GM12892 (cell line): ENCODE data around the gene SYPL1.

Experiments
- POLR2A ChIP-seq: IDR thresholded peaks from 2 replicates; pipeline ENCODE4 v1.6.1; 2011; ENCODE audit warnings: low read depth, low read length, control low read depth
- POLR2AphosphoS5 ChIP-seq: IDR thresholded peaks from 2 replicates; pipeline ENCODE4 v1.6.1; 2011; ENCODE audit warnings: low read depth, low read length, control low read depth

DNA sequence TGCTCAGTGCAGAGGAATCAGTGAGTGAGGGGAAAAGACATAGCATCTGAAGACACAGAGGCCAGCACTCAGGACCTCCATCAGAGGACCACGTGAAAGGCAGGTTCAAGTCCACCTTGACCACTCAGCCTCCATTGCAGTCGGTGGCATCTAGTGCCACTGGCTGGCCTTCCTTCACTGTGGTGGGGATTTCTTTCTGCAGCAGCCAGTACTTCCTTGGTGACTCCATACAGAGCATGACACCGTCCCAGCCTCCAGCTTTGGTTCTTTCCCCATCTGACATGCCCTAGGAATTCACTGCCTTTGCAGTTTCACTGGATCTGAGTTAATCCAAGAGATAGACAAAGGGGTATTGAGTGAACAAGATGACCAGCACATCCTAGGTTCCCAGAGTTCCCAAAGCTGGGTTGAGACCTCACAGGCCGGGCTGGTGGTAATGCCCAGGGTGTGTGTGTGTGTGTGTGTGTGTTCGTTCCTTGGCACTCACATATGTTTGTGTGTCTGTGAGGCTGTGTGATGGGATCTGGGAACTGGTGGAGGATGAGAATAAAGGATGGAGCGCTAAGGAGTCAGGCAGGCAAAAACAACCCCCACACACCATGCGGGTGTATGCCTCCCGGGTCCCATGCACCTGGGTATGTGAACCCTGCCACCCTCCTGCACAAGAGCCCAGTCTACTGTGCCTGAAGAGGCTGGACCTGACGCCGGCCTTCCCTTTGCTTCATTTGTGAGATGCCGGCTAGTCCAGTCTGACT is 57.8 kb downstream of the SYPL1 start:
- TF ChIP-seq POLR2A (no peak), POLR2AphosphoS5 (no peak)
